GM12891 (cell line): ENCODE measurements around the gene HKDC1.

Experiments used
- POLR2A ChIP-seq: IDR thresholded peaks from 2 replicates; pipeline ENCODE4 v1.6.1; 2011; ENCODE audit warnings: low read depth, low read length, control low read depth
- POLR2AphosphoS5 ChIP-seq: IDR thresholded peaks from 2 replicates; pipeline ENCODE4 v1.6.1; 2011; ENCODE audit warnings: low read depth, low read length, control low read depth

DNA sequence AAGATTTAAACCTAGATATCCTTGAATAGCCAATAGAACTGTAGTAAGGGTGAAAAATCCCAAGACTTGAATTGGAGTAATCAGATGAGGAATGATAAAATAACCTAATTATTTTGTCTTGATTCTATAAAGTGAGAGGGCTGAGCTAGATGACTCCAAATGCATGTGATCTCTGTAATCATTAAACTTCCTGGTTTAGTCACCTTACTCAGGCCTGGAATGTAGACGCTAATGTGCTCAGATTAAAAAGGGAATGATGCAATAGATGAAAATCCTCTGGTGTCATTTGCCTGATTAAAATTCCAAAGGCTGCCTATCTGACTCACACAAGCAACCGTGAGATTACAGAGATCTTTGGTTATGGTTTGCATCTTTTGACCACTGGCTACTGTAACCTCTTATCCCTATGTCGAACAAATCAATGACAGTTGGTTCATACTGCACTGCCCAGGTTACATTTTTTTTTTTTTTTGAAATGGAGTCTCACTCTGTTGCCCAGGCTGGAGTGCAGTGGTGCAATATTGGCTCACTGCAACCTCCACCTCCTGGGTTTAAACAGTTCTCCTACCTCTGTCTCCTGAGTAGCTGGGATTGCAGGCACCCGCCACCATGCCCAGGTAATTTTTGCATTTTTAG lies 2.9 kb upstream of the HKDC1 start:
- TF ChIP-seq POLR2AphosphoS5 (no peak), POLR2A (no peak)
